NCI-H510A (cell line): ENCODE data around the gene TYROBP.
A peak's percentile ranks its signal among the peaks of the same experiment; 100 is the strongest.
"Not testable (repeated sequence)": the region's sequence is repeated elsewhere in the genome, so short reads cannot be mapped to it uniquely, and the experiment has no call there.

Source experiments
- DNase-seq: peaks from one replicate; lab custom pipeline; 2025; lab: John Stamatoyannopoulos, UW

Gene TYROBP

GRCh38 chr19:35931874-35932202 lies 23.7 kb upstream of the TYROBP start:
- no peak for DNase-seq

DNA sequence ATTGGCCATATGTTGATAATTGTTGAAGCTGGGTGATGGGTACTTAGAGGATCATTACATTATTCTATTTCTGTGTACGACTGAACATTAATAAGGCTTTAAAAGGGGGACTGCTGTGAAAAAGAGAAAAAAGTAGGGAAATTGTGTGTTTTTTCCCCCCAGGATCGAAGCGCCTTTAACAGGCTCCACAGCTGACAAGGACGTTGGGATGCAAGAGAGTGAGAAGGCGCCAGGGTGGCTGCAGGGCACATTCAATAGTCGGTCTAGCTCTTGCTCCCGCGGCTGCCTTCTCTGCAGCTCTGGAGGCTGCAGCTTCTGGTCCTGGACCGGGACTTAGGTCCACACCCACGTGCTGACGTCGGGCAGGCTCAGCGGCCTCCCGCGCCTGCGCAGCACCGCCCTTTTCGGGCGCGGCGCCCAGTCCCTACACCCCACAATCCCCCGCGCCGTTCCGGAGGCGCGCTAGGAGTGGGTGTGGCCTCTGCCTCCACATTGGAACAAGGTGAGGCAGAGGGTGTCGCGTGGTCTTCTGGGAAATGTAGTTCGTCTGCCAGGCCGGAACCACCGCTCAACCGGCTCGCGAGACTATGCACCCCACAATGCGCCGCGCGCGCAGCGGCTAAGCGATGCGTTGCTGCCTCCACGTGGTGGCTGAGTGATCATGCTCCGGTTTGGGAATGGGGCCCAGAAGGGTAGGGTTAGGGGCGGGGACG lies 23.2 kb upstream of the TYROBP start:
- DNase-seq, result peak; percentile 98

GRCh38 chr19:35929876-35930275 lies 21.8 kb upstream of the TYROBP start:
- DNase-seq, result no peak

GRCh38 chr19:35928507-35928906 lies 20.4 kb upstream of the TYROBP start:
- no peak for DNase-seq

GRCh38 chr19:35925501-35925900 lies 17.4 kb upstream of the TYROBP start:
- no peak for DNase-seq

- no peak for DNase-seq
These were observed 12.9 kb upstream of the TYROBP start for GRCh38 chr19:35921012-35921411.

- no peak for DNase-seq
These were observed 11.2 kb upstream of the TYROBP start for GRCh38 chr19:35919306-35919705.

DNA sequence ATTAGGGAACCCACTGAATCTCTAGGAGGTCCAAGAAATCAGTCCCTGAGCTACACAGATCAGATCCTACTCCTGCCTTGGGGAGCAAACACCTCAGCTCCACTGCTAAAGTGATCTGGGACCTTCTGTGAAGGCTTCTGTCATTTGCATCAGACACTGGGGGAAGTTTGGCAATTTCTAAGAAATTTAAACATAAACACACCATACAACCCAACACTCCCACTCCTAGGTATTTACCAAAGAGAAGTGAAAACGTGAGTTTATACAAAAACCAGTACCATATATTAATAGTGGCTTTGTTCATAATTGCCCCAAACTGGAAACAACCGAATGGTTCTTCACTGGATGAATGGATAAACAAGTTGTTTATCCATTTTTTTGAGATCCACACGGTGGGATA lies 7.3 kb upstream of the TYROBP start:
- no peak for DNase-seq

GRCh38 chr19:35913589-35913988 lies 5.5 kb upstream of the TYROBP start:
- no peak for DNase-seq

- DNase-seq, result no peak
These were observed 3.7 kb upstream of the TYROBP start for GRCh38 chr19:35911790-35912189.

- DNase-seq, result no peak
These were observed 3.1 kb upstream of the TYROBP start for GRCh38 chr19:35911173-35911572.

DNA sequence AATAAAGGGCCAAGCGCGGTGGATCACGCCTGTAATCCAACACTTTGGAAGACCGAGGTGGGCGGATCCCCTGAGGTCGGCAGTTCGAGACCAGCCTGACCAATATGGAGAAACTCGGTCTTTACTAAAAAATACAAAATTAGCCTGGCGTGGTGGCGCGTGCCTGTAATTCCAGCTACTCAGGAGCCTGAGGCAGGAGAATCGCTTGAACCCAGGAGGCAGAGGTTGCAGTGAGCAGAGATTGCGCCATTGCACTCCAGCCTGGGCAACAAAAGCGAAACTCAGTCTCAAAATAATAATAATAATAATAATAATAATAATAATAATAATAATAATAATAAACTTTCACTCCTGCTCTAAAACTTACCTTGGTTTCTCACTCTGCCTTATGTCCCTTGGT lies 2.3 kb upstream of the TYROBP start:
- not testable (repeated sequence) for DNase-seq

GRCh38 chr19:35909684-35910035 lies 1.6 kb upstream of the TYROBP start:
- DNase-seq, result no peak

- DNase-seq, result no peak
These were observed 1.0 kb upstream of the TYROBP start for GRCh38 chr19:35908973-35909683.

GRCh38 chr19:35907377-35907745 lies 734 bp downstream of the TYROBP start:
- DNase-seq, result no peak

GRCh38 chr19:35905178-35905727 lies 2.8 kb downstream of the TYROBP start:
- DNase-seq, result no peak

DNA sequence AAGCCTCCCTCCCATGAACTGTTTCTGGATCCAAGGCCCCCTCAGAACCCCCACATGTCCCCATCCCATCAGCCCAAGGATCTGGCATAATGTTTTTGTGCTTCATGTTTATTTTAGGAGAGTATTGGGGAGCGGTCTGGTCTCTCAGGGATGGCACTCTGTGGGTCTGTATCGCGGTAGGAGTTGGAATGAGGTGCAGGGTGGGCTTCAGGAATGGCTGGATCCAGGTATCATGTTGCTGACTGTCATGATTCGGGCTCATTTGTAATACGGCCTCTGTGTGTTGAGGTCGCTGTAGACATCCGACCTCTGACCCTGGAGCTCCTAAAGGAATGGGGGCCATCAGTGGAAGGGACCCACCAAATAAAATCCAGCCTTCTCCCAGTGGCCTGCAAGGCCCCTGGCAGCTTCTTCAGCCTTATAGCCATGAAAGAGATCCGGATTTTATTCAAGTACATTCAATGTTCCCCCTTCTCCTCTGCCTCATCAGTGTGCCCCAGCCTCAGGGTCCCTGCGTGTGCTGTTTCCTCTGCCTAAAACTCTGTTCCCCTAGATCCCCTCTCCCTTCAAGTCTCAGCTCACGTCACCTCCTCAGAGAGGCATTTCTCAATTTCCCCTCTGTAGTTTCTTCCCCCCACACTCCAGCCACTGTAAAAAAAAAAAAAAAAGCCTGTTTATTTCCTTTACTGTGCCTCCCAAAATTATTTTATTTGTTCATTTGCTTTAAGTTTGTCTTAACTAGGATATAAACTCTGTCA lies 3.6 kb downstream of the TYROBP start:
- DNase-seq, result no peak

DNA sequence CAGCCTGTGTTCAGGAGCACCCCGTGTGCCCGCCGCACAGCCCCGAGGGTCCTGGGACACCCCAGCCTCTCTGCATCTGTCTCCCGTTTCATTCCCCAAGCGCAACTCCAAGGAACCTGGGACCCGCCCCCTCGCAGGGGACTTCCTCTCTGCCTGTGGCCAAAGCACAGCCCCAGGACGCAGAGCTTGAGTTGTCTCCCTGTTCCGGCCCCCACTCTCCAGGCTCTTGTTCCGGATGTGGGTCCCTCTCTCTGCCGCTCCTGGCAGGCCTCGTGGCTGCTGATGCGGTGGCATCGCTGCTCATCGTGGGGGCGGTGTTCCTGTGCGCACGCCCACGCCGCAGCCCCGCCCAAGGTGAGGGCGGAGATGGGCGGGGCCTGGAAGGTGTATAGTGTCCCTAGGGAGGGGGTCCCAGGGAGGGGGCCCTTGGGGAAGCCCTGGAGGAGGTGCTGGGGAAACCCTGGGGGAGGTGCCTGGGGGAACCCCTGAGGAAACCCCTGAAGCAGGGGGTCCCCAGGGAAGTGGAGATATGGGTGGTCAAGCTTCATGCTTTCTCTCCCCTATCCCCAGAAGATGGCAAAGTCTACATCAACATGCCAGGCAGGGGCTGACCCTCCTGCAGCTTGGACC lies 4.4 kb downstream of the TYROBP start:
- peak; percentile 75 for DNase-seq

GRCh38 chr19:35902870-35903475 lies 5.1 kb downstream of the TYROBP start:
- no peak for DNase-seq

GRCh38 chr19:35901854-35902661 lies 6.0 kb downstream of the TYROBP start, which contains the start of gene HCST:
TSS of gene HCST (plus strand) at chr19:35902529. CDS start at chr19:35902594, 65 bp downstream.
- DNase-seq, result no peak

DNA sequence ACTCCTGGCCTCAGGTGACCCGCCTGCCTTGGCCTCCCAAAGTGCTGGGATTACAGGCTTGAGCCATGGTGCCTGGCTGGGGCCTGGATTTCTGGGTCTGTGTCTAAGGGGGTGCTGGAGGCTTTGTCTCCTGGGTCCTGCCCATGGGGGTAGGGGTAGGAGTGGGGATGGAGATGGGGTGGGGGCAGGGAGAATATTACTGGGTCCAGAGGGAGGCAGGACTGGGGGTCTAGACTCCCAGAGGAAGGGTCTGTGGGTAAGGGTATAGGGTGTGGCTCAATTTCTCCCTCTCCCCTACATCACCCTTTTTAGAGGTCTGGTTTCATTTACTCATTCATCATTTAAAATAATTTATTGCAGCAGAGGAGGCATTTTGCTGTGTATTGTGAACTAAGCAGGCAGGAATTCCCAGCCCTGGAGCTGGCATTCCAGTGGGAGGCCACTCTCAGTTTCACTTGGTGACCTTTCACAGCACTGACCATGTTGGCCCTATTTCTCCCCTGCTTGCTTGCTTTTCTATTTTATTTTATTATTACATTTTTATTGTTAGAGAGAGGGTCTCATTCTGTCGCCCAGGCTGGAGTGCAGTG lies 6.9 kb downstream of the TYROBP start:
- no peak for DNase-seq
